Measurements from ENCODE around the gene MERTK.
"Not testable (repeated sequence)": the region's sequence is repeated elsewhere in the genome, so short reads cannot be mapped to it uniquely, and the experiment has no call there.

Gene MERTK

GRCh38 chr2:111946294-111947114, 48.1 kb downstream of the MERTK start:
- DNase-seq: no peak

- no peak for DNase-seq
Measured at GRCh38 chr2:111947219-111947618, 48.8 kb downstream of the MERTK start.

GRCh38 chr2:111948832-111949231, 50.4 kb downstream of the MERTK start:
- DNase-seq: no peak

- DNase-seq: no peak
Measured at GRCh38 chr2:111950236-111950635, 51.8 kb downstream of the MERTK start.

GRCh38 chr2:111951486-111951885, 53.1 kb downstream of the MERTK start:
- no peak for DNase-seq

- no peak for DNase-seq
Measured at GRCh38 chr2:111952871-111953452, 54.6 kb downstream of the MERTK start.

GRCh38 chr2:111954602-111955332, 56.4 kb downstream of the MERTK start:
- no peak for DNase-seq

- DNase-seq: no peak
Measured at GRCh38 chr2:111957872-111958354, 59.5 kb downstream of the MERTK start.

- no peak for DNase-seq
Measured at GRCh38 chr2:111958901-111959300, 60.5 kb downstream of the MERTK start.

GRCh38 chr2:111961663-111962062, 63.3 kb downstream of the MERTK start:
- no peak for DNase-seq

- not testable (repeated sequence) for DNase-seq
Measured at GRCh38 chr2:111963086-111963485, 64.7 kb downstream of the MERTK start.

- not testable (repeated sequence) for DNase-seq
Measured at GRCh38 chr2:111963508-111963907, 65.1 kb downstream of the MERTK start.

GRCh38 chr2:111965062-111965461, 66.7 kb downstream of the MERTK start:
- DNase-seq: no peak

- DNase-seq: no peak
Measured at GRCh38 chr2:111966241-111966640, 67.8 kb downstream of the MERTK start.

- DNase-seq: no peak
Measured at GRCh38 chr2:111967018-111967417, 68.6 kb downstream of the MERTK start.

- no peak for DNase-seq
Measured at GRCh38 chr2:111970453-111970852, 72.0 kb downstream of the MERTK start.

GRCh38 chr2:111972955-111973565, 74.7 kb downstream of the MERTK start:
- no peak for DNase-seq

GRCh38 chr2:111973701-111974100, 75.3 kb downstream of the MERTK start:
- no peak for DNase-seq

GRCh38 chr2:111975053-111975552, 76.7 kb downstream of the MERTK start:
- DNase-seq: no peak

- no peak for DNase-seq
Measured at GRCh38 chr2:111975819-111976218, 77.4 kb downstream of the MERTK start.

- no peak for DNase-seq
Measured at GRCh38 chr2:111977240-111977639, 78.8 kb downstream of the MERTK start.

- no peak for DNase-seq
Measured at GRCh38 chr2:111978452-111979170, 80.2 kb downstream of the MERTK start.

All from activated CD8-positive, alpha-beta memory T cell treated with anti-CD3 and anti-CD28 coated beads, Interleukin-2, amount 50 U/mL, for 48 hours (primary cell).